NCI-H2196 (cell line): ENCODE results near the gene CPNE6.

ENCODE experiments used
- DNase-seq: peaks from one replicate; lab custom pipeline; 2025; ENCODE audit not compliant: unreplicated experiment; lab: John Stamatoyannopoulos, UW

CPNE6 gene

DNA sequence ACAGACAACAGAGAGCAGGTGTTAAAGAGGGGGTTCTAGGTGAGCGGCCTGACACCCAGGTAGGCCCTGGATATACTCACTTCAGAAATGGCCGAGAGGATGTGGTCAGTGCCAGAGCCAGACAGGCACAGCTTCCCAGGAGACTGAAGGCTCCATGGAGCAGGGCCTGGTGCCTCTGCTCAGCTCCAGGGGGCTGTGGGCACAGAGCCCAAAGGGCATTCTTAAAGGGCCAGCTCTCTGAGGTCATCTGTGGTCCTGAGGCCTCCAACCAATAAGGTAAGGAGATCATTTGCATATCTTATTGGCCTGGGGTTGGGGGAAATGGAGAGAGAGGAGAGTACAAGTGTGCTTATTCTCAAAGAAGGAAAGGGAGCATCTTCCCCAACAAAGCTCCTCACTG, 13.1 kb downstream of the CPNE6 start:
- DNase-seq: no peak

DNA sequence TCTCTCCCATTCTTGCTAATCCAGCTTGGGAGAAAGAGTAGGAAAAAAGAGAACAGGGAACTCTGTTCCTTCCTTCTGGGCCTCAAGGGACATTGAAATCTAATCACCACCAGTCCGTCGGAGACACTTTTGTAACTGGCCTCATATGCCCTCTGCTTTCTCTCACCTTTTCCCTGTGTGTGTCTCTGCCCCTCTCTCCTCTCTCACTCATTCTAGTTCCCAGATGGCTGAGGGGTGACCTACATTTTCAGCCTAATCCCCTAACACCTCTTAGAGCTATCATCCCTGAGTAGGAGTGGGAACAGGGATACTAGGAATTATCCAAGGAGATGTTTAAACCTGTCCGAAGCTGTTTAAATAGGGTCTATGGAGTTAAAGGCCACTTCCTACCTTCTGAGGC, 13.9 kb downstream of the CPNE6 start:
- DNase-seq: no peak

DNA sequence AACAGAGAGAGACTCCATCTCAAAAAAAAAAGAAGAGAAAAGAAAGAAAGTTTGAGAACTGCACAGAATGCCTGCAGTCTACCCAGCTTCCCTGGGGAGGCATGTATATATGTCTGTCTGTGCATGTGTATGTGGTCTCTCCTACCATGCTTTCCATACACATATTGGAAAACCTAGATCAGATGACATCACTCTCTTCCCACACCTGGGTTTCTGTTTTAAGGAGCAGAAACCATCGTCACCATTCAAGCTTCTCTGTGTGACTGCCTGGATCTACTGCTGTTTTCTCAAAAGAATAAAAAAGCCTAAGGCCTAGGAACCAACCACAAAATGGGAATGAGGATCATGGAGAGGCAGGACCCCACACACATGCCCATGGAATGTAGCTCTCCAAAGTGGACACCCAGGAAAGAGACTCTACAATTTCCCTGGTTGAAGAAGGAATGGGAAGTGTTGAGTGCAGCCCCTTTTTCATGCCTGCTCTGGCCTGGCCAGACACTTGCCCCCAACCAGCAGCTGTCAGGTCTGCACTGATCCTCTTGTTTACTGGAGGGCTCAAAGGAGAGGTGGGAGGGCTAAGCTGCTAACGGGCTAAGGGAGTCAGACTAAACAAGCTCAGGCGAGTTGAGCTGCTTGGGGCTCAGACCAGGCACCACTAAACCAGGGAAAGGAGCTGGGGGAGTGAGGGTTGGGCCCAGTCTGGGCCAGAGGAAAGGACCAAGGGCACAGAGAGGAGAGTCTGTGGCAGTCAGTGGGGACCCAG, 15.0 kb downstream of the CPNE6 start:
- no peak for DNase-seq

DNA sequence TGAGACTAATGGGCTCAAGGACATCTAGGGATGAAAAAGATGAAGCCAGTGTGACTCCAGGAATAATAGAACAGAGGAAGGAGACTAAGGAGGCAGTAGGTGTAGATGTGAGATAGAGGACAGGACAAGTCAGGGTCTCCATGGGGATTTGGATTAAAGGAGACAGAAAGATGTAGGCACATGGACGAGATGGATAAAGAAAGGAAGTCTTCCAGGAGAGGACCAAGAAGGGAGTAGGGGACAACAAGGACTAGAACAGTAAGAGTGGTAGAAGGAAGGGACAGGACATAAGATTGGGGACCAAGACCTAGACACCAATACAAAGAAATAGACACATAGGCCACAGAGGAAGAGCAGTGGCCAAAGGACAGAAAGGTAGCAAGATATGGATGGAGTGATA, 15.6 kb downstream of the CPNE6 start:
- no peak for DNase-seq

DNA sequence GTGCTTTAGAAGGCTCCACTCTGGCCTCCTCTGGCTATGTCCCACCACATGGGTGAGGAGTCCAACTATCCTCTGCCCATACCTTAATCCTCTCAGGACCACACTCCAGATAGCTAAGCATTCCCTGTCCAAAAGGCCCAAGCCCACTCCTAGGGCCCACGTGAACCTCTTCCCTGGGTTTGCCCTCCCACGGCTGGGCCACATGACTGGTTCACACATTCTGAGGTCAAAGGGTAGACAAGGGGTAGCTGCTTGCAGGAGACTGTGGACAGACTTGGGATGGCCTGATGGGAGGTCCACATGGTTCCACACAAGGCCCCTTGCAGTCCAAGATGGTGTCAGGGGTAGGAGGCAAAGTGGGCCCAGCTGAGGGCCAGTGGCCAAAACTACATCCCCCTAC, 16.7 kb downstream of the CPNE6 start:
- DNase-seq: no peak

DNA sequence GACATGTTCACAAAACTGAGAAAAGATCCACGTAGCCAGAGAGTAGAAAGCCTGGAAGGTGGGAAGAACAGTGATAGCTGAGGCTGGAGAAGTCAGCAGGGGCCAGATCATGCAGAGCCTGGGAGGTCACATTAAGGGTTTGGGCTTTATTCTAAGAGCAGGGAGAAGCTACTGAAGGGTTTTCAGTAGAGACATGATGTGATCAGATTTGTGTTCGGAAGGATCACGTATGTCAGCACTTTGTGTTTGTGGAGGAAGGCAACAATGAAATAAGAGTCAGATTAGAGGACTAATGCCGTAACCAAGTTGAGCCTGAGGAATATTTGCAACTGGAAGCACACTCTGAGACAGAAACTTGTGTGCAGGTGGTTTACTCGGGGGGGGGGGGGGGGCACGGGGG, 18.5 kb downstream of the CPNE6 start:
- no peak for DNase-seq

DNA sequence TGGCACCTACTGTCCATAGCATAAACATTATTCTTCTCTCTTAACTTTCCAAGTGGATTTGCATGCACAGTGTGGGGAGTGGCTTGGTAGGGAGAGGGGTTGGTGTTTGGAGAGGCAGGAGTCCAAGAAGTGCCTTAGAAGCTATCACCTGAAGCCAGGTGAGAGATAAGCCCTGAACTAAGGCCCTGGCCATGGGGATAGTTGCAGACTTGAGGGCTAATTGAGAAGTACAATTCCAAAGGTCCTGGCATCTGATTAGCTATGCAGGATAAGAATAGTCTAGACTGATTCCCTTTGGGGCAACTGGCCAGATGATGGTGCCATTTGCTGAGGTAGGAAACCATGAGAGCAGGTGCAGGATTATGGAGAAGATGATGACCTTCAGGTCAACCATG, 20.7 kb downstream of the CPNE6 start:
- DNase-seq: no peak

DNA sequence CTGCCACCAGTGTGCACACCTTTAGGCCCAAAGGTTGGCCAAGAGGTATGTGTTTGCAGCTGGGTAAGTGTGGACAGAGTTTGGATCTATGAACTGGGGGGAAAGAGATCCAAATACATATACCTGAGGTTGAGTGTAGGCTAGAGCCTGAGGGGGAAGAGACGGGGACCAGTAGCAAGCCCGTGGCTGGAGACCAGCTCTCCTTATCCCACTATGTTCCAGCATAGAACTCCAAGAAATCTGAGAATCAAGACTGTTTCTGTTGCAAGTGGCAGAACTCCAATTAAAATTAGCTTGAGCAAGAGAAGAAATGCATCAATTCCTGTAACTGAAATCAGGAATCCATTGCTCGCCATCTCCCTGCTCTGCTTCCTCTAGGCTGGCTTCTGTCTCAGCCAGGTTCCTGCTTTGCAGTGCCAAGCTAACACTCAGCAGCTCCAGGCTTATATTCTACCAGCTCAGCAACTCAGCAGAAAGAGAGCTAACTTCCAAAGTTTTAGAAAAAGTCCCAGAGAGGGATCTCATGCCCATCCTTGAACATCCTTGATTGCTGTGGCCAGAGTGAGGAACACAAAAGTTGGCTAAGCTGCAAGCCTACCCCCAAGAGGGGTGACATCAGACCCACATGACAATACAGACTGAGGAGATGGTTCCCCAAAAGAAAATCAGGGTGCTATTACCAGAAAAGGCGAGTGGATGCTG, 21.3 kb downstream of the CPNE6 start:
- DNase-seq: no peak

DNA sequence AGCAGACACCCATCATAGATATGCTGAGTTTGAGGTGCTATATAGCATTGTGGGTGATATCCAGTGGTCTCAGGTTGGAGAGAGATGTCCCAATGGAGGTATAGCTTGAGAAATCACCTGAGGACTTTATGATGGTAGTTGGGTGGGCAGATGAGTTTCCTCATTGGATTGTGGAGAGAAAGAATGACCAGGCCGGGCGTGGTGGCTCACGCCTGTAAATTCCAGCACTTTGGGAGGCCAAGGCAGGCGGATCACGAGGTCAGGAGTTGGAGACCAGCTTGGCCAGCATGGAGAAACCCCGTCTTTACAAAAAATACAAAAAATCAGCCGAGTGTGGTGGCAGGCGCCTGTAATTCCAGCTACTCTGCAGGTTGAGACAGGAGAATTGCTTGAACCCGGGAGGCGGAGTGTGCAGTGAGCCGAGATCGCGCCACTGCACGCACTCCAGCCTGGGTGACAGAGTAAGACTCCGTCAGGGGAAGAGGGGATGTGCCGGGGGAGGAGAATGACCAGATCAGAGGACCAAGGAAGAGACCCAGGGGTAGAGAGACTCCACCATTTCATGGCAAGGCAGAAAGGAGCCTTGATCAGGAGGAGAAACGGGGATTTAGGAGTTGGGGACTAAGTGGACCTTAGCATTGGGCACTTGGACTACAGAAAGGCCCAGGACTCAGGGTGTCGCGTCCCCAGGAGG, 22.0 kb downstream of the CPNE6 start:
- no peak for DNase-seq

DNA sequence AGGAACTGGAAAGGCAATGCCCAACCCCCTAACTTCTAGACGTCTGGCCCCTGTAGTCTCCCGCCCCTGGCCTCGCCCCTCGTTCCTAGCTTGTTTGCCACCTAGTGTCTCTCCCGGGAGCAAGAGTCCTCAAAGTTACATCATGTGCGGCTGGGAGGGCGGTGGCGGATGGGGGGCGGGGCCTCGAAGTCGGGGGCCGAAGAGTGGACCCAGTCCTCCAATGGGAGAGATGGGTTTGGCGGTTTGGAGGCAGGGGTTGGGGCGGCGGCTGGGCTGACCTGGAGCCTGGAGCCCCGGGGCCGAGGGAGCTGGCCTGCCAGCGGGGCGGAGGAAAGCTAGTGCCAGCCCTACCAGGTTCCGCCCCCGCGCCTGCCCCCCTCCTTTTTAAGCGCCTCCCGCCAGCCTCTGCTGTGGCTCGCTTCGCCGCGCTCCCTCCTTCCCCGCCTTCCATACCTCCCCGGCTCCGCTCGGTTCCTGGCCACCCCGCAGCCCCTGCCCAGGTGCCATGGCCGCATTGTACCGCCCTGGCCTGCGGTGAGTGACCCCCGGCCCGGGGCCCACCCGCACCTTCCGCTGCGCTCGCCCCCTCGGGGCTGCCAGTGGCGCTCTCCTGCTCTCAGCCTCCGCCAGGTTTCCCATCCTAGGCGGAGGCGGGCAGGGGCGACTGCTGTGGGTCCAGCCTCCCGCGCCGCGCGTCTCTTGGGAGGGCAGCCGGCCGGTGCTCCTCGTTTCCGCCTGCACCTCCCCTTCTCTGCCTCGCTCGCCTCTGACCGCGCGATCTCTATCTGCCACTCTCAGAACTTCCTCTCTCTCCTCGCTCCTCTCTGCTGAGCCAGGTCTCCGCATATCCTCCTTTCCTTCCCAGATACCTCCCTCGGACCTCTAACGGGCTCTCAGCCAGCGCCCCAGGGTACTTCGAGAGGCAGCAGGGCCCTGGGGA, 22.8 kb downstream of the CPNE6 start, which contains the start of gene PCK2:
PCK2 (plus strand) TSS at position 411 of the 940 bp plus-strand sequence; CDS start at position 506, 95 bp downstream.
- peak; percentile 93 for DNase-seq

DNA sequence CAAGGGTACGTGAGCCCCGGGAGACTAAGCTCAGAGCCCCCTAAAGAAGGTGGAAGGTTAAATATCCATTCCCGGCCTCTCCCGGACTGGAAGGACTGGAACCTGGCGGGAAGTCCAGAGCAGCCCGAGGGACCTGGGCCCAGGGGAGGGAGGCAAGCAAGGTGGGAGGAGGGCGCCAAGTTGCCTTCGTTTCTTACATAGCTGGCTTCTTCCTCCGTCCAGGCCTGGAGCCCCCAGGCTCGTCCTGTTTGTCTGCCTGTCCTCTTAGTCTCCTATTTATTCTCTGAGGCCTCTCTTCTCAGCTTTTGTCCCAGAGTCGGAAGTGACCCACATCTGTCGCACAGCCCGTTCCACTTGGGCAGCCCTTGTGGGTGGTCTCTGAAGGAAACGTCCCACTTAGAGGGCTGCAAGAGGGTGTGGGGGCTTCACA, 23.5 kb downstream of the CPNE6 start:
- DNase-seq: no peak

DNA sequence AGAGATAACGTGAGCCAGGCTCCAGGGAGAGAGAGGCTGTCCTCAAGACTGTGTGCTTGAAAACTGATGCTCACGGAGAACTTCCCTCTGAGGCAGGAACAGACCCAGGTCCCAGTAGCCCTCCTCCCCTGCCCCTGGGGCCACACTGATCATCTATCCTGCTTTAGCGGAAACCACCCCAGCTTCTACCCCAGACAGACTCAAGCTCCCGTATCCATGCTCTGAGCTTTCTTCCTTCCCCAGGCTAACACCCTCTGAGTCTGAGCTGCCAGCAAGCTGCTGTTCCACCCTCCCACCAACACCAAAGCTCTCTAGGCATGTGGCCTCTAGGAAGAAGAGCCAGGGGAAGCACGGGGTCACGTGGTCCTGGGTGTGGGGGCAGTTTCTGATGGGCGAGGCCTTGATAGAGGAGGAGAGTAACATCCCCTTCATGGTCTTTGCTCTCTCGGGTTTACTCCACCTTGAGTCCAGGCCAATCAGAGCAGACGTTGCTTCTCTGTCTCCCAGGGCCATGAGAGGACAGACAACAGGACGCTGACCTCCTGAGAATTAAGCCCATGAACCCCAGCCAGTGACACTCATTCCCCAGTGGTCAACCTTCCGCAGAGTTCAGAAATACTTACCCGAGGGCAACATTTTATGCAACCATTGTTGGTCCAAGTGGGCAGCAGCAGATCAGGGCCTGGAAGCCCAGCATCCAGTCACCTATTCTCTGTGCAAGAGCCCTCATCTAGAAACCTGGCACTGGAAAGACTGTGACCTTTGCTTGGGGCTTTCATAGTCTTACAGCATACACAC, 24.1 kb downstream of the CPNE6 start:
- DNase-seq: peak; percentile 72

DNA sequence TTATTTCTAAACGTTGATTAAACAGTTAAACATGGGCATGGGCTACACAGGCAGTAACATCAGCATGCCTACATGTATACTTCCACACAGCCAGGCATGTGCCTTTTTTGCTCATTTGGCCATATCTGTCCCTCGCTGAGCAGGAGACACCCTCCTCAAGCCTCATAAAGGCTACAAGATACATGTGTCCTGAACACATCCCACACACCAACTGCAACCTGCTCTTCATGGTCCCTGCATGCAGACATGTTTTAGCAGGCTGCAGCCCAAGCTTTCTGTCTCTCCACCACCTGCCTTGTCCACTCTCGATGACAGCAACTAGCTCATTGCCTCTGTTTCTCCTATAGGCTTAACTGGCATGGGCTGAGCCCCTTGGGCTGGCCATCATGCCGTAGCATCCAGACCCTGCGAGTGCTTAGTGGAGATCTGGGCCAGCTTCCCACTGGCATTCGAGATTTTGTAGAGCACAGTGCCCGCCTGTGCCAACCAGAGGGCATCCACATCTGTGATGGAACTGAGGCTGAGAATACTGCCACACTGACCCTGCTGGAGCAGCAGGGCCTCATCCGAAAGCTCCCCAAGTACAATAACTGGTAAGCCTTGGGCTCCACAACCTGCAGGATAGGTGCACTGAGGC, 25.3 kb downstream of the CPNE6 start:
- no peak for DNase-seq

DNA sequence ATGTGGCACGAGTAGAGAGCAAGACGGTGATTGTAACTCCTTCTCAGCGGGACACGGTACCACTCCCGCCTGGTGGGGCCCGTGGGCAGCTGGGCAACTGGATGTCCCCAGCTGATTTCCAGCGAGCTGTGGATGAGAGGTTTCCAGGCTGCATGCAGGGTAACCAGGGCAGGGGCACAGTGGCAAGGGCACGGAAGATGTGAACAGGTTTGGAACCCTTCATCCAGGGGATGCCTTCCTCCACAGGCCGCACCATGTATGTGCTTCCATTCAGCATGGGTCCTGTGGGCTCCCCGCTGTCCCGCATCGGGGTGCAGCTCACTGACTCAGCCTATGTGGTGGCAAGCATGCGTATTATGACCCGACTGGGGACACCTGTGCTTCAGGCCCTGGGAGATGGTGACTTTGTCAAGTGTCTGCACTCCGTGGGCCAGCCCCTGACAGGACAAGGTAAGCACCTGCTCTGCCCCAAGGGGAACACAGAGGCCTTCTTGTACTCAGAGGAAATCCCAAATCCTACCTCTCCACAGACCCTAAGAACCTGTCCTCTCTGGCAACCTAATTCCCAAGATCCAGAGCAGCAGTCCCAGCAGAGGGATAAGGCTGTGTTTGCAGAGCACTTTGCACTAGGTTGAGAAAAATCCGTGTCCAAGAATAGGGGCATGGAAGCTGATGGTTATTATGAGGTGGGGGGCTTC, 27.0 kb downstream of the CPNE6 start:
- no peak for DNase-seq

DNA sequence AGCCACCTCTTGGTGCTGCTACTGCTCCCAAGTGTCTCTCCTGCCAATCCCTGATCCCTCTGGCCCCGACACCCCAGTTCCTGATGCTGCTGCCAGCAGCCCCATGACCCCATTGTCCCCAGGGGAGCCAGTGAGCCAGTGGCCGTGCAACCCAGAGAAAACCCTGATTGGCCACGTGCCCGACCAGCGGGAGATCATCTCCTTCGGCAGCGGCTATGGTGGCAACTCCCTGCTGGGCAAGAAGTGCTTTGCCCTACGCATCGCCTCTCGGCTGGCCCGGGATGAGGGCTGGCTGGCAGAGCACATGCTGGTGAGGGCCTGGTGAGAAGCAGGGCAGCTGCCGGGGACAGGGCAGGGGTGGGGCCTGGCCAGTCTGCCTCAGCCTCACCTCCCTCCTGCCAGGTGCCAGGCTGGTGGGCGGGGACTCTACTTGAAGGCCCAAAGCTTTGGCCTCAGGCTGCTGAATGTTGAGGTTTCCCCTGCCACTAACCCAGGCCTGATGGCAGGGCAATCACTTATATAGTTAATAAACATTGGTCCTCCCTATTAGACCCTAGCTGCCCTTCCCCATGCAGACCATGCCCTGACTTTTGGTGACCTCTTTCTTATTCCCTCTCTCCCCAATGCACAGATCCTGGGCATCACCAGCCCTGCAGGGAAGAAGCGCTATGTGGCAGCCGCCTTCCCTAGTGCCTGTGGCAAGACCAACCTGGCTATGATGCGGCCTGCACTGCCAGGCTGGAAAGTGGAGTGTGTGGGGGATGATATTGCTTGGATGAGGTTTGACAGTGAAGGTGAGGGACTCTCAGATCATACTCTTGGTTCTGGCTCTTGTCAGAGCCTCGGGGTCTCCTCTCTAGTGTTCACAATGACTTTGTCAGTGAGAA, 27.8 kb downstream of the CPNE6 start:
- peak; percentile 89 for DNase-seq

DNA sequence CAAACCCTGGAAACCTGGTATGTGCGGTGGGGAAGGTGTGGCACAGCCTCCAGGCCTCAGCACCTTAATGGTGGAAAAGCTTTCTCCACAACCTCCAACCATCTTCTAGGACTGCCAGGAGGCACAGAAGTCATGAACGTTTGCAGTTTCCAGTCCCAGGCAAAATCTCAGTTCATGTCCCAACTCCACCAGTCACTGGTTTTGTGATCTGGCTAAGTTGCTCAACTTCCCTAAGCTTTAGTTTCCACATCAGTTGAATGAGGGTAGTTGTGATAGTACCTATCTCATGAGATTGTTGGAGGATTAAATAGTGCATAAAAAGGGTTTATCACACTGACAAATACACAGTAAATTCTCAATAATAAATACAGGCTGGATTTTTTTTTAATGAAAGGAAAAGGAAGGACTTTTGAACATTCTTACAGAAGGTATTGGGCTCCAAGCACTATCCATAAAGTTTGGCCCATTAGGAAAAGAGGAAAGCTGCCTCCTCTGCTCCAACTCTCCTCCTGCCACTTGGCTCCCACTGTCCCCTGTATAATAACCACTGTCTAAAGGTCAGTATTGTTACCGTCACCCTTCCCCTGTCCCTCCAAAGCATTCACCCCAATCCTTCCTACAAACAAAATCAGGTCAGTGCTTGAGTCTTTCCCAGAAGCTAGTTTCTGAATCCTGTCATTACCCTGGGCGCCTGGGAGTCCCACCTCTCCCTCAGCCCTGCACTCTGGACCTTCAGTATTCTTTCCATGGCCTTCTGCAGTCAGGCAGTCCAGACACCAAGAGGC, 29.0 kb downstream of the CPNE6 start:
- DNase-seq: no peak

DNA sequence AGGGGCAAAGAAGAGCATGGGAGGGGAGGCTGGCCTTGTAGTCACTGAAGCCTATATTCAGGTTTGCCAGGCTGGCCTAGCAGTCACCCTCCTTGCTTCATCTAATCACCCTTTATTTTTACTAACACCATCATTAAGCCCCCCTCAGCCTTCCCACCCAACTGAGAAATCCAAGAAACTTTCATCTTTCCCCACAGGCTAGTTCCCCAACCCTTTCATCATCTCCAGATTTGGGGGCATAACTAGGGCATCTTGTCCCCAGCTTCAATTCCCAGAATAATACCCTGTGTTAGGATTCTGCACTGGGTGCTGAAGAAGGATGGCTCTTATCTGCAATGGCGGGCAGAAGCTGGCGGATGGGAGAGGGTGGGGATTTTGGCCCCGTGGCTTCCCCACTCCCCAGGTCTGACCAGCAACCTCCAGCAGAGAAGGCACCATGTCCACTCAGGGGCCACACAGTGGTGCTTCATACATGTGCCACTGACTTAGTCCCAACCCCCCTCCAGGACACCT, 29.7 kb downstream of the CPNE6 start:
- DNase-seq: no peak
